ENCODE measurements around the gene NDFIP2. TPM values are rescaled to one million over a fixed set of nuclear protein-coding genes. Genes with fewer than 3 reads are reported as not detected.
"Not testable (repeated sequence)": the region's sequence is repeated elsewhere in the genome, so short reads cannot be mapped to it uniquely, and the experiment has no call there.

NDFIP2 gene
- total and polyA plus RNA-seq, 10 donors, result 2.1 to 27.3 (median 14.0) TPM

DNA sequence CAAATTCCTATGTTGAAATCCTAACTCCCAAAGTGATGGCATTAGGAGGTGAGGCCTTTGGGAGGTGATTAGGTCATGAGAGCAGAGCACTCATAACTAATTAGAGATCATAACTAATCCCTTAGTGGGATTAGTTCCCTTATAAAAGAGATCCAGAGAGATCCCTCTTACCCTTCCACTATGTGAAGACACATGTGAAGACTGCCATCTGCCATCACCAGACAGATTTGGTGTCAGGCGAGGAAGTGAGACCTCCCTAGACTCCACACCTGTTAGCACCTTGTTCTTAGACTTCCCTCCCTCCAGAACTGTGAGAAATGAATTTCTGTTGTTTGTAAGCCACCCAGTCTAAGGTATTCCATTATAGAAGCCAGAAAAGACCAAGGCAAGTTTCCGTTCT is 112.2 kb downstream of the NDFIP2 start:
- H3K4me3 ChIP-seq, result no peak overlapping the region
- TF ChIP-seq POLR2AphosphoS5 (IDR thresholded peaks at IDR 0.05), result no peak
- no peak for TF ChIP-seq POLR2A (IDR thresholded peaks at IDR 0.05)
- TF ChIP-seq CTCF (IDR thresholded peaks at IDR 0.05 in 8 of 11, conservative IDR thresholded peaks at IDR 0.05 in 3 of 11), result no peak
- 79 to 88% (median 84%) methylated on average over 2 of the region's 2 CpGs for WGBS, 5 donors

DNA sequence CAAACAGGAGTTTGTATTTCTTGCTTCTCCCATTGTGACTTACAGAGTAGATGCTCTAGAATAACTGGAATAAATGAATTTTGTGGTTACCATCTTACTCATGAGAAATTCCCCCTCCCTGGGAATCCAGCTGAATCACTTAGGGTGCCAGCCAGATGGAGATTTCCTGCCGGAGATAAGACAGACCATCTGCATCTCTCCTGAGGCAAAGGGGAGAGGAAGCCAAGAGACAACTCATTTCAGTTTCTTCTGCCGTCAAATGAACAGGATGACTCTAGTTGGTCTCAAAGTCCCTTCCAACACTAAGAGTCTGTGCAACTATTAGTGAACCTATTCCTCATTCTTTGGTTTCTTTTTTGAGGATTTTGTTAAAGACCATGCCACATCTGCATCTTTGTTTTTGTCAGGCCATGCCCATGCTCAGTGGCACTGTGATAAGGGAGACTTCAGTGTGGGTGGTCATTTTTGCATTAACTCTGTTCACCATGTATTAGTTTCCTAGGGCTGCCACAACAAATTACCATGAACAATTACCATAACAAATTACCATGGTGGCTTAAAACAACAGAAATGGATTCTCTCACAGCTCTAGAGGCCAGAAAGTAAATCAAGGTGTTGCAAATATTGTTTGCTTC is 112.8 kb downstream of the NDFIP2 start:
- Histone ChIP-seq H3K36me3 (no peaks in the 10 kb centered on the region), H3K4me1 (no peaks in the 10 kb centered on the region), H3K27me3 (replicated peaks in 1 of 7) (no peaks in the 10 kb centered on the region), H3K27ac (no peak overlapping the region), H3K4me3 (no peak overlapping the region), H3K9me3 (no peaks in the 10 kb centered on the region)
- no peak for TF ChIP-seq CTCF (IDR thresholded peaks at IDR 0.05 in 8 of 11, conservative IDR thresholded peaks at IDR 0.05 in 3 of 11)
- intact Hi-C loops (cut with DNase I; ENCODE audit: low total_unique reads), result no loop called here
- 68 to 93% (median 83%) methylated on average over 2 of the region's 2 CpGs for WGBS, 5 donors
- no peak for DNase-seq

More for the DNA sequence above, 112.2 kb downstream of the NDFIP2 start:
- H3K27me3 ChIP-seq (replicated peaks in 1 of 7), result no peaks in the 10 kb centered on the region
- H3K4me1 ChIP-seq, result no peaks in the 10 kb centered on the region
- no peak for DNase-seq
- intact Hi-C loops (cut with DNase I; ENCODE audit: low total_unique reads), result no loop called here
- no peaks in the 10 kb centered on the region for H3K36me3 ChIP-seq
- H3K9me3 ChIP-seq, result peaks cover 0 to 3% (median 0%) of the 10 kb centered on the region in 8 donors
- no peak overlapping the region for H3K27ac ChIP-seq

DNA sequence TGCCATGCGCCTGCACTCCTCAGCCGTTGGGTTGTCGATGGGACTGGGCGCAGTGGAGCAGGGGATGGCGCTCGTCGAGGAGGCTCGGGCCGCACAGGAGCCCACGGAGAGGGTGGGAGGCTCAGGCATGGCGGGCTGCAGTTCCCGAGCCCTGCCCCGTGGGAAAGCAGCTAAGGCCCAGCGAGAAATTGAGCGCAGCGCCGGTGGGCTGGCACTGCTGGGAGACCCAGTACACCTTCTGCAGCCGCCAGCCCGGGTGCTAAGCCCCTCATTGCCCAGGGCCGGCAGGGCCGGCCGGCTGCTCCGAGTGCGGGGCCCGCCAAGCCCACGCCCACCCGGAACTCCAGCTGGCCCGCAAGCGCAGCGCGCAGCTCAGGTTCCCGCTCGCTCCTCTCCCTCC is 119.2 kb downstream of the NDFIP2 start:
- intact Hi-C loops (cut with DNase I; ENCODE audit: low total_unique reads), result not testable (repeated sequence)
- 93 to 98% (median 95%) methylated on average over 8 to 33 of the region's 33 CpGs for WGBS, 5 donors

DNA sequence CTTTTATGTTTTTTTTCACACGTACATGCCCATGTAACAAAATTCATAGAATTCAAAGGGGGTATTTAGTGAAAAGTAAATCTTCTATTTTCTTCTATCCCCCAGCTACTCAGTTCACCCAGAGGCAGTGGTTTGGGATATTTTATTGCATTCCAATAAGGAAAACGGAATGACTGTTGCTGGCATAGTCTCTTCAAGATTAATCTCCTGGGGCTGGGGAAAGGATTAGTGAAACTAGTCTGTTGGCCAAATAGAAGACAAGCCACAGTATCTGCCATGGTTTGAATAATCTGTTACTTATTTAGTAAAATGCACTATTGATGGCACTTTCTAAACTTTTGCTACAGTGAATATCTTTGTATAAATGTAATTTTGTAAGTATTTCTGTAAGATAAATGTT is 122.0 kb downstream of the NDFIP2 start:
- no peak for TF ChIP-seq POLR2AphosphoS5 (IDR thresholded peaks at IDR 0.05)
- TF ChIP-seq POLR2A (IDR thresholded peaks at IDR 0.05), result no peak
- TF ChIP-seq CTCF (IDR thresholded peaks at IDR 0.05 in 8 of 11, conservative IDR thresholded peaks at IDR 0.05 in 3 of 11), result no peak
- 70 to 91% (median 79%) methylated on average over 2 of the region's 2 CpGs for WGBS, 5 donors
- H3K4me1 ChIP-seq, result no peaks in the 10 kb centered on the region
- H3K27ac ChIP-seq, result no peak overlapping the region
- H3K36me3 ChIP-seq, result no peaks in the 10 kb centered on the region
- no peak overlapping the region for H3K4me3 ChIP-seq
- DNase-seq, result no peak
- peaks cover 0 to 15% (median 2%) of the 10 kb centered on the region in 8 donors for H3K9me3 ChIP-seq
- intact Hi-C loops (cut with DNase I; ENCODE audit: low total_unique reads), result no loop called here
- H3K27me3 ChIP-seq (replicated peaks in 1 of 7), result no peaks in the 10 kb centered on the region

More for the DNA sequence above, 119.2 kb downstream of the NDFIP2 start:
- H3K4me3 ChIP-seq; H3K27ac ChIP-seq; H3K27me3 ChIP-seq (replicated peaks in 1 of 7); DNase-seq; H3K9me3 ChIP-seq; H3K36me3 ChIP-seq; H3K4me1 ChIP-seq: not testable (repeated sequence)

DNA sequence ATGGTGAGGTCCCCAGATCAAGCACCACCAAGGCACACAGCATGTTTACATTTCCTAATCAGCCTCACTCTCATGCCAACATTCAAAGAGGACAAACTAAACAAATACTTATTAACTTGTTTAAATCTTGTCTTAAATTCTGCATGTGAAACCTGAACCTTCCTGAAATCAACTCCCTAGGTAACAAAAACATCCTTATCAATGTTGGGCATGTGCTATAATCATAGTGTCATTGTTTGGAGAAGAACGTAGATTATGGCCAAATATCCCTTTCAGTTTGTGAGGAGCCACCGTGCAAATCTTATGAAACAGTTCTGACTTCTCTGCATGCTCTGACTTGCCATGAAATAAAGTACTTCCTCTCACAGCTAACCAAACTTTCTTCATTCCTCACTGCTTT is 123.8 kb downstream of the NDFIP2 start:
- Histone ChIP-seq H3K4me3 (no peak overlapping the region), H3K27me3 (replicated peaks in 1 of 7) (no peaks in the 10 kb centered on the region), H3K36me3 (no peaks in the 10 kb centered on the region), H3K27ac (no peak overlapping the region), H3K4me1 (no peaks in the 10 kb centered on the region), H3K9me3 (peaks cover 0 to 15% (median 3%) of the 10 kb centered on the region in 8 donors)
- intact Hi-C loops (cut with DNase I; ENCODE audit: low total_unique reads), result no loop called here
- 10 to 23% (median 18%) methylated on average over 2 of the region's 2 CpGs for WGBS, 5 donors
- DNase-seq, result no peak
- no peak for TF ChIP-seq CTCF (IDR thresholded peaks at IDR 0.05 in 8 of 11, conservative IDR thresholded peaks at IDR 0.05 in 3 of 11)
- no peak for TF ChIP-seq POLR2A (IDR thresholded peaks at IDR 0.05)
- no peak for TF ChIP-seq POLR2AphosphoS5 (IDR thresholded peaks at IDR 0.05)

All from spleen (tissue), 11 donors.